Dermis lymphatic vessel endothelial cell (primary cell): ENCODE measurements around the gene DERL3. TPM values are rescaled to one million over a fixed set of nuclear protein-coding genes. Genes with fewer than 3 reads are reported as not detected.

Experiments used
- total RNA-seq: library from RNA; depleted of rRNA; stranded (reverse); fragments of >200 nt; gene quantifications from 2 replicates; pipeline ENCODE4 v1.2.1, GENCODE V29; 2014

The DERL3 gene
- 0.17 and 0.33 TPM in 2 replicates for total RNA-seq

DNA sequence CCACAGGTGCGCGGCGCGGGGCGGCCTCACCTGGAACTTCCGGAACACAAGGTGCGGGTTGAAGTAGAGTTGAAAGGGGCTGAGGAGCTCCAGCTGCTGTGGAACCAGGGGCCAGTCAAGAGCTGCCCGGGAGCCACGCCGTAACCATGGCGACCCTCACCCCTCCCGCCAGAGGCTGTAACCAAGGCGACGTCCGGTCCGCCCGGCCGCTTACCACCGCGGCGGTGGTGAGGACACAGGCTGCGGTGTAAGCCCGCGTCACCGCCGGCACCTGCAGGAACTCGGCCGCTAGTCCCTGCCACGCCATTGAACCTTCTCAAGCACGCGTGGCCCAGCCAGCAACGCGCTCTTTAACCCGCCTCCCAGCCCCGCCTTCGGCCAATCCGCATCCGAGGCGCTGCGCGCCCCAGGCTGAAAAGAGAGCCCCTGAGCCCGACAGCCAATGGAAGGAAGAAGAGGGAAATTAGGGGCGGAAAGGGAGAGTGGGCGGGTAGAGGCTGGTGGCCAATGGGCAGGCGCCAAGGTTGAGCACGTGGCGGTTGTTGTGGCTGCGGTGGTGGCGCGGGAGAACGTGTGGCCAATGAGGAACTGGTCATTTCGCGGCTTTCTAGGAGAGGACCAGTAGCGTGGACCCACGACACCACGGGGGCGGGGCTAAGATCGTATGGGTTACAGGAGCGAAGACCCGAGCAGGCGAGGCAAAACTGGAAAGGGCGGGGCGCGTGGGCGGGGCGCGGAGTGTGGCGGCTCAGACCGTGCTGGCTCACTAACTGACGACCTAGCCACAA, at the start of gene DERL3:
Gene DERL3, minus strand, starts transcription at position 326 of the 788 bp plus-strand sequence. Its CDS starts 19 bp downstream, at position 307.

DNA sequence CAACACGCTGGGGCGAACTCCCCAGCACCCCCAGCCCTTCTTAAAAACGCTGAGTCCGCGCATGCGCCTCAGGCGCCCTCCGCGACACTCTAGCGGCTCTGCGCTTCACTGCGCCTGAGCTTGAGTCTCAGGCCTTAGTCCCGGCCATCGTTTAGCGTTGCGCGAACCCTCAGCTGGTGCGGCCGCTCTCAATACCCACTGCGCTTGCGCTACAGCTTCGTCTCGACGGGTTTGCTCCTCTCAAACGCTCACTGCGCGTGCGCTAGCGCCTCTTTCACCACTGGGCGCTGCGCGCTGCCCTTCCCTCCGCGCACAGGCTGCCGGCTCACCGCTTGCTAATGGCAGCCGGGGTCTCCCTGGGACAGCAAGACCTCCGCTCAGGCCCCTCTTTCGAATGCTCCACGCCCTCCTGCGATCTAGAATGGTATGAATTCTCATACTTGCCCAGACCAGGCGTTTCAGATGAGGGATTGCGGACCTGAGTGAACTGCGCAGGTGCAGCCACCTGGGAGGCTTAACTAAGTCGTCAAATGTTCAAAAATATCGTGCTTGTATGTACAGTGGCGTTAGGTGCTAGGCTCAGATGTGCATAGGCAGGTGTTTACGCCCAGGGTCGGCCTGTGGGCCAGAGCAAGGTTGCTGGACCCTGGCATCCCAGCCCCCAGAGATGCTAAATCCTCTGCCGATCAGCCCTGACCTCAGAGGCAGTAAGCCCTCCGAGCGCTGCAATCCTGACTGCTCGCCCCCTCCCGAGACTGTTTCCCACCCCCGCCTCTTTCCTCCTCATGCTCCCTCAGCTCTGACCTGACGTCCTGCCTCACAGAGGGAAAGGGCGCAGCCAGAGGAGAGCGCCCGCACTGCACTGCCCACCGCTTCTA, 19.0 kb upstream of the DERL3 start, which contains the start of gene SLC2A11:
Gene SLC2A11, plus strand, starts transcription at position 270 of the 878 bp plus-strand sequence. Its CDS starts 125 bp downstream, at position 395.

DNA sequence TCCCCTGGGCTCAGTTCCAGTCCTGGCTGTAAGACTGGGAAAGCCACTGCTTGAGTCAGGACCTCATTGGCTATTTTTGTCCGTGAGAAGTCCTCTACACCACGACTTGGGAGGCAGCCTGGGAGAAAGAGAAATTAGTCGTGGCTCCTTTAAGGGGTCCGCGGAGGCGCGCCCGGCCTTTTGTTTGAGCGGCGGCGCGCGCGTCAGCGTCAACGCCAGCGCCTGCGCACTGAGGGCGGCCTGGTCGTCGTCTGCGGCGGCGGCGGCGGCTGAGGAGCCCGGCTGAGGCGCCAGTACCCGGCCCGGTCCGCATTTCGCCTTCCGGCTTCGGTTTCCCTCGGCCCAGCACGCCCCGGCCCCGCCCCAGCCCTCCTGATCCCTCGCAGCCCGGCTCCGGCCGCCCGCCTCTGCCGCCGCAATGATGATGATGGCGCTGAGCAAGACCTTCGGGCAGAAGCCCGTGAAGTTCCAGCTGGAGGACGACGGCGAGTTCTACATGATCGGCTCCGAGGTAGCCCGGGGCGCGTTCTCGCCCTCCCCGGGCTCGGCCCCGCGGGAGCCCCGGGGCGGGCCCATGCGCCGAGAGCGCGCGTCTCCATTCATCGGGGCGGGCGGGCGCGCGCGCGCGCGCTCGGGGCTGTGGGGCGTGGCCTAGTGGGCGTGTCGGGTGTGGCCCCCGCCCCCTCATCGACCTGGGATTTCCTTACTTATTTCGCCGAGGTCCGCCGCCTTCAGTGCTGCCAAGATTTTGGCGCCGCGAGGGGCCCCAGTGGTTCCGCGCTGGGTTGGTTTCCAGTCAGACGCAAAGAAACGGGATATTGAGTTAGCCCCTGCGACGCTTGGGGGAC, 51.8 kb downstream of the DERL3 start, which contains the start of gene SMARCB1:
Gene SMARCB1, plus strand, starts transcription at position 215 of the 848 bp plus-strand sequence. Its CDS starts 204 bp downstream, at position 419.

Other genes with a start within 250 kb of the DERL3 start
- 0.11 TPM in 1 of 2 replicates, not detected in the other for gene DRICH1, start 206.7 kb downstream of the DERL3 start, total RNA-seq
- not detected in 2 replicates for gene RGL4, start 148.0 kb downstream of the DERL3 start, total RNA-seq
- 1.3 and 2.1 TPM in 2 replicates for gene ZNF70, start 87.9 kb downstream of the DERL3 start, total RNA-seq
- 0.22 TPM in 1 of 2 replicates, not detected in the other for gene VPREB3, start 84.6 kb downstream of the DERL3 start, total RNA-seq
- gene C22orf15, start 76.0 kb downstream of the DERL3 start, total RNA-seq: 0.09 and 0.33 TPM in 2 replicates
- 6.5 and 11.8 TPM in 2 replicates for gene CHCHD10, start 71.0 kb downstream of the DERL3 start, total RNA-seq
- 4.2 and 8.2 TPM in 2 replicates for gene MMP11, start 66.2 kb downstream of the DERL3 start, total RNA-seq
- gene SMARCB1, start 52.0 kb downstream of the DERL3 start, total RNA-seq: 13.3 and 19.3 TPM in 2 replicates
- 3.3 and 4.4 TPM in 2 replicates for gene SLC2A11, start 18.9 kb upstream of the DERL3 start, total RNA-seq
- 163 and 279 TPM in 2 replicates for gene MIF, start 55.4 kb upstream of the DERL3 start, total RNA-seq
- gene GSTT2B, start 122.2 kb upstream of the DERL3 start, total RNA-seq: 0.77 and 13.5 TPM in 2 replicates
- 0.86 and 4.7 TPM in 2 replicates for gene DDTL, start 127.9 kb upstream of the DERL3 start, total RNA-seq
- 92.4 and 105 TPM in 2 replicates for gene DDT, start 135.4 kb upstream of the DERL3 start, total RNA-seq
- 0.98 TPM in 1 of 2 replicates, not detected in the other for gene GSTT2, start 141.1 kb upstream of the DERL3 start, total RNA-seq
- not detected in 2 replicates for gene GSTT4, start 166.4 kb upstream of the DERL3 start, total RNA-seq
- gene CABIN1, start 172.3 kb upstream of the DERL3 start, total RNA-seq: 20.3 and 21.7 TPM in 2 replicates